Gastrocnemius medialis (tissue), 4 donors: ENCODE results near the gene BAK1. TPM values are rescaled to one million over a fixed set of nuclear protein-coding genes. Genes with fewer than 3 reads are reported as not detected.

Source experiments
- ATAC-seq, 2 donors: fragments of 150-250 bp; one replicate each; pipeline ENCODE4 v1.9.1; 2016
- DNase-seq, 2 donors: peaks; one replicate each; pipeline ENCODE4 v3.0.0-alpha.2; 2019
- H3K27ac ChIP-seq, 4 donors: fragments of 200-600 bp; sonication (generic); 1 replicate in 1 of 4; 2 replicates in 3 of 4; pipeline ENCODE4 v1.5.1; 2016 to 2018; ENCODE audit warnings: mild to moderate bottlenecking in 2 of 4, moderate library complexity in 1 of 4
- H3K27me3 ChIP-seq, 3 donors: fragments of 200-600 bp; sonication (generic) in 2 of 3; 1 replicate in 1 of 3; 2 replicates in 2 of 3; pipeline versions ENCODE4 v1.5.1 to v1.6.0; 2016 to 2019; ENCODE audit warnings: mild to moderate bottlenecking in 1 of 3, moderate library complexity in 1 of 3
- H3K36me3 ChIP-seq, 2 donors: fragments of 200-600 bp; sonication (generic) in 1 of 2; one replicate each; pipeline ENCODE4 v1.5.1; 2017 to 2018
- H3K4me1 ChIP-seq, 2 donors: fragments of 200-600 bp; sonication (generic) in 1 of 2; one replicate each; pipeline ENCODE4 v1.5.1; 2016 to 2017; ENCODE audit warnings: mild to moderate bottlenecking in 2 of 2
- H3K4me3 ChIP-seq, 4 donors: fragments of 200-600 bp; sonication (generic) in 3 of 4; 1 replicate in 1 of 4; 2 replicates in 3 of 4; pipeline ENCODE4 v1.5.1; 2016 to 2019; ENCODE audit warnings: mild to moderate bottlenecking in 2 of 4
- H3K9me3 ChIP-seq, 3 donors: fragments of 200-600 bp; sonication (generic) in 2 of 3; 1 replicate in 1 of 3; 2 replicates in 2 of 3; pipeline ENCODE4 v1.5.1; 2016 to 2019
- POLR2A ChIP-seq, 2 donors: fragments of 450-650 bp; IDR thresholded peaks; one replicate each; pipeline ENCODE4 v1.6.1; 2017; ENCODE audit warnings: antibody characterized with exemption in 2 of 2, mild to moderate bottlenecking in 2 of 2, moderate library complexity in 2 of 2
- in situ Hi-C, 4 donors: fragments of 200-750 bp; cut with MboI; loops; one replicate each; pipeline versions ENCODE4 v1.15.0 to v1.8.0; 2017; ENCODE audit warnings: low sequenced_read_pairs in 4 of 4
- intact Hi-C: fragments of 100-400 bp; cut with DNase I; formaldehyde crosslinking; loops from one replicate; pipeline ENCODE4 v1.15.1; 2023; ENCODE audit warnings: low total_unique reads
- total RNA-seq, 4 donors: library from RNA; depleted of rRNA; stranded (reverse); fragments of >200 nt; gene quantifications; one replicate each; pipeline versions ENCODE4 v1.1.0 to v1.2.3, GENCODE V29; 2016
- TF ChIP-seq, protein P1 (sequence below), 5 experiments: fragments of 450-650 bp in 3 of 5; fragments of 200-600 bp in 2 of 5; sonication (generic) in 2 of 5; IDR thresholded peaks in 4 of 5; conservative IDR thresholded peaks in 1 of 5; 1 replicate in 4 of 5; 2 replicates in 1 of 5; pipeline ENCODE4 v1.5.1; 2016 to 2019; ENCODE audit warnings: antibody characterized with exemption in 5 of 5, mild to moderate bottlenecking in 3 of 5, moderate library complexity in 3 of 5

The BAK1 gene
- total RNA-seq, 4 donors from 2014 or later = 5.8 to 11.7 (median 8.2) TPM

DNA sequence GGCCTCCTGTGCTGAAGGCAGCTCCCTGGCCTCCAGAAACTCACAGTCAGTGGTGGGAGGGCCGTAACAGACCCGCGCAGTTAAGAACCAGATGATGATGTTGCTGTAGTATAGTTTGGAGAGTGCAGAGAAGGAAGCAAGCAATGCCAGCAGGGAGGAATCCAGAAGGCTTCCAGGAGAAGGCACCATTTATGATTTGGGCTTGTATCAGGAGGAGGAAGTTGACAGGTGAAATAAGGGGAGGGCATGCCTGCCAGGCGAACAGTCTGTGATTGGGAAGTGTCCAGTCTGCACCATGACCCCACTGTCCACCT, 13.3 kb upstream of the BAK1 start:
- intact Hi-C loops = no loop called here
- in situ Hi-C loops = no loop called here
- H3K27ac ChIP-seq = no peak overlapping the region
- no peak overlapping the region for H3K4me3 ChIP-seq
- H3K27me3 ChIP-seq = no peaks in the 10 kb centered on the region
- ATAC-seq (no peak), DNase-seq (no peak)
- H3K4me1 ChIP-seq = peaks cover 26 to 37% of the 10 kb centered on the region in 2 donors
- no peaks in the 10 kb centered on the region for H3K36me3 ChIP-seq
- no peaks in the 10 kb centered on the region for H3K9me3 ChIP-seq
- TF ChIP-seq POLR2A (IDR thresholded peaks at IDR 0.05) = no peak
- TF ChIP-seq, protein P1, sequence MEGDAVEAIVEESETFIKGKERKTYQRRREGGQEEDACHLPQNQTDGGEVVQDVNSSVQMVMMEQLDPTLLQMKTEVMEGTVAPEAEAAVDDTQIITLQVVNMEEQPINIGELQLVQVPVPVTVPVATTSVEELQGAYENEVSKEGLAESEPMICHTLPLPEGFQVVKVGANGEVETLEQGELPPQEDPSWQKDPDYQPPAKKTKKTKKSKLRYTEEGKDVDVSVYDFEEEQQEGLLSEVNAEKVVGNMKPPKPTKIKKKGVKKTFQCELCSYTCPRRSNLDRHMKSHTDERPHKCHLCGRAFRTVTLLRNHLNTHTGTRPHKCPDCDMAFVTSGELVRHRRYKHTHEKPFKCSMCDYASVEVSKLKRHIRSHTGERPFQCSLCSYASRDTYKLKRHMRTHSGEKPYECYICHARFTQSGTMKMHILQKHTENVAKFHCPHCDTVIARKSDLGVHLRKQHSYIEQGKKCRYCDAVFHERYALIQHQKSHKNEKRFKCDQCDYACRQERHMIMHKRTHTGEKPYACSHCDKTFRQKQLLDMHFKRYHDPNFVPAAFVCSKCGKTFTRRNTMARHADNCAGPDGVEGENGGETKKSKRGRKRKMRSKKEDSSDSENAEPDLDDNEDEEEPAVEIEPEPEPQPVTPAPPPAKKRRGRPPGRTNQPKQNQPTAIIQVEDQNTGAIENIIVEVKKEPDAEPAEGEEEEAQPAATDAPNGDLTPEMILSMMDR (IDR thresholded peaks at IDR 0.05 in 4 of 5, conservative IDR thresholded peaks at IDR 0.05 in 1 of 5) = no peak

DNA sequence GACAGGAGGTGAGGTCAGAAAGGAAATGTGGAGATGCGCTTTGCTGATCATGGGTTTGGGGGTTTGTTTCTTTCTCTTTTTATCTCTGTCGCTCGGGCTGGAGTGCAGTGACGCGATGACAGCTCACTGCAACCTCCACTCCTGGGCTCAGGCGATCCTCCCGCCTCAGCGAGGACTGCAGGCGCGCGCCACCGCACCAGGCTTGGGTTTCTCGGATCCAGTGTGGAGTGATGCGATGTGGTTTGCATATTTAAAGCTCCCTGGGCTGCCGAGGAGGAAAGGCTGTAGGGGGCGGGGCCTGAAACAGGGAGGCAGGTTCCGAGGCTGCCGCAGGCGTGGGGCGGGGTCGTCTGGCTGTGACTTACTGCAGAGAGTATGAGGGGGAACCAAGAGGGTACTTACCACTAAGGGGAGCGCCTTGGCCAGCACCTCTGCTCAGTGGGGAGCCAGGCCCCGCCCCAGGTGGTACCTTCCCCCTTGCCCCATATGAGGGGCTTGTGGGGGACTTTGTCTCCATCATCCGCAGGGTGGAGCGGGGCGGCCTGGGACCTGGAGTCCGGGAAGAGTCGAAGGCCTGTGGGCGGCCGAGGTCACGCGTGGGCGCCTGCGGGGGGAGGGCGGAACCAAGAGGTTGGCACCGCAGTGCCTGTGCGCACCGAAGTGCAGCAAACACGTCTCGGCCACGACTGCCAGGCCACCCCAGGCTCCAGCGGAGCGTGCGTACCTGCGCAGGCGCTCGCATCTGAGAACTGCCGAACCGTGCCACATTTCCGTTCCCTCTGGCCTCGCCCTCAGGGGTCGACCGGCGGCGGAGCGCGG, 12.7 kb upstream of the BAK1 start:
- ATAC-seq (no peak), DNase-seq (no peak)
- Histone ChIP-seq H3K9me3 (no peaks in the 10 kb centered on the region), H3K36me3 (no peaks in the 10 kb centered on the region), H3K27me3 (no peaks in the 10 kb centered on the region), H3K27ac (no peak overlapping the region), H3K4me3 (no peak overlapping the region), H3K4me1 (peaks cover 26 to 34% of the 10 kb centered on the region in 2 donors)
- intact Hi-C loops (no loop called here), in situ Hi-C loops (no loop called here)
- TF ChIP-seq, protein P1 (IDR thresholded peaks at IDR 0.05 in 4 of 5, conservative IDR thresholded peaks at IDR 0.05 in 1 of 5) = no peak
- no peak for TF ChIP-seq POLR2A (IDR thresholded peaks at IDR 0.05)

DNA sequence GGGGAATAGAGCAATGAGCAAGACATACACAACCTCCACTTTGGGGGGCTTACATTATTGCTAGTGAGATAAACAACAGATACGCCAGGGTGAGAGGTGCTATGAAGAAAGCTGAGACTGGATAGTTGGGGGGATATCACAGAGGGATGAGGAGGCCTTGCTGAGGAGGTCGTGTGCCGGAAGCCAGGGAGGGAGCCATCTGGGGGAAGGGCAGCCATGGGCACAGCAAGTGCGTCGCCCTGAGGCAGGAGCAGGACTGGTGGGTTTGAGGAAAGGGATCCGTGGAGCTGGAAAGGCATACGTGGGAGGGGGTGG, 12.2 kb upstream of the BAK1 start:
- Histone ChIP-seq H3K36me3 (no peaks in the 10 kb centered on the region), H3K27ac (no peak overlapping the region), H3K27me3 (no peaks in the 10 kb centered on the region), H3K4me1 (peaks cover 26 to 31% of the 10 kb centered on the region in 2 donors), H3K9me3 (no peaks in the 10 kb centered on the region), H3K4me3 (no peak overlapping the region)
- DNase-seq (no peak), ATAC-seq (no peak)
- in situ Hi-C loops (no loop called here), intact Hi-C loops (no loop called here)
- TF ChIP-seq POLR2A (IDR thresholded peaks at IDR 0.05) = no peak
- TF ChIP-seq, protein P1 (IDR thresholded peaks at IDR 0.05 in 4 of 5, conservative IDR thresholded peaks at IDR 0.05 in 1 of 5) = no peak

DNA sequence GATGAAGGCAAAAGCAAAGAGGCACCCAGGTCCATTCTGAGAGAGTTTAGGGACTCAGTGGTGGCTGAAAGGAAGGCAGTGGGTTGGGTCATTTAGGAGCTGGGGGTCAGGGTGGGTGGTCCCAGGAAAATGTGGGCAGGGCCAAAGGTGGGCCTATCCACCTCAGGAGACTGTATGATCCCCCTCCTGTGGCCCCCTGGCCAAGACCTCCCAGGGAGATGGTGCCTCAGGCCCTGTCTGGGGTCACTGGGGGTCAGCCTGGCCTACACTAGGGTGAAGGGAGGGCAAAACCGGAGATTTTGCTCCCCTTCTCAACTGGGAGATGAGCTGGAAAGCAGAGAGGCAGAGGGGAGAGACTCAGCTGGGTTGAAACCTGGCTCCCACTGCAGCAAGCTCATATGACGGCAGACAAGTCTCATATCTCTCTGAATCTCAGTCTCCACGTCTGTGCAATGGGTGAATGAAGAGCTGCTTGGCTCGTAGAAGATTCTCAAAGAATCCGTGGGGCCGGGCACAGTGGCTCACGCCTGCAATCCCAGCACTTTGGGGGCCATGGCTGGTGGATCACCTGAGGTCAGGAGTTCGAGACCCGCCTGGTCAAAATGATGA, 11.5 kb upstream of the BAK1 start:
- no peaks in the 10 kb centered on the region for H3K36me3 ChIP-seq
- intact Hi-C loops = no loop called here
- H3K4me3 ChIP-seq = no peak overlapping the region
- DNase-seq (no peak), ATAC-seq (no peak)
- TF ChIP-seq, protein P1 (IDR thresholded peaks at IDR 0.05 in 4 of 5, conservative IDR thresholded peaks at IDR 0.05 in 1 of 5) = no peak
- H3K27me3 ChIP-seq = no peaks in the 10 kb centered on the region
- H3K9me3 ChIP-seq = no peaks in the 10 kb centered on the region
- peak overlapping the region; percentile 92 to 95 (median 94) for H3K27ac ChIP-seq
- in situ Hi-C loops = no loop called here
- peaks cover 26 to 31% of the 10 kb centered on the region in 2 donors for H3K4me1 ChIP-seq
